SK-N-SH treated with all-trans-retinoic acid at 6 μM for 48 hours (cell line): Measurements from ENCODE around the gene RASD1.

Experiments used
- ATAC-seq: fragments of 200-7000 bp; cut with Tn5 transposase; 3 replicates; pipeline ENCODE4 v1.9.1; 2020; ENCODE audit warnings: mild to moderate bottlenecking, moderate library complexity
- BACH2 ChIP-seq: fragments of 250-450 bp; sonication (Bioruptor Pico); IDR thresholded peaks from 2 replicates; pipeline ENCODE4 v1.9.0; 2021; ENCODE audit warnings: mild to moderate bottlenecking, borderline replicate concordance
- CSDC2 ChIP-seq: fragments of 250-450 bp; sonication (Bioruptor Pico); IDR thresholded peaks from 2 replicates; pipeline ENCODE4 v1.5.0; 2020; ENCODE audit warnings: mild to moderate bottlenecking, moderate library complexity
- CSRNP3 ChIP-seq: fragments of 250-450 bp; sonication (Bioruptor Pico); IDR thresholded peaks from 2 replicates; pipeline ENCODE4 v1.5.1; 2021; ENCODE audit warnings: mild to moderate bottlenecking, moderate library complexity
- ISL1 ChIP-seq: fragments of 250-450 bp; sonication (Bioruptor Pico); IDR thresholded peaks from 2 replicates; pipeline ENCODE4 v2.1.2; 2022; ENCODE audit warnings: mild to moderate bottlenecking, moderate library complexity
- OSR1 ChIP-seq: fragments of 250-450 bp; sonication (Bioruptor Pico); IDR thresholded peaks from 2 replicates; pipeline ENCODE4 v1.8.0; 2022; ENCODE audit warnings: moderate library complexity, mild to moderate bottlenecking, inconsistent platforms
- PATZ1 ChIP-seq: fragments of 250-450 bp; sonication (Bioruptor Pico); IDR thresholded peaks from 2 replicates; pipeline ENCODE4 v1.8.0; 2020; ENCODE audit warnings: mild to moderate bottlenecking, moderate library complexity, borderline replicate concordance
- POU6F1 ChIP-seq: fragments of 250-450 bp; sonication (Bioruptor Pico); IDR thresholded peaks from 2 replicates; pipeline ENCODE4 v1.8.0; 2021; ENCODE audit warnings: low read depth, mild to moderate bottlenecking, moderate library complexity, borderline replicate concordance
- RARB ChIP-seq: fragments of 250-450 bp; sonication (Bioruptor Pico); IDR thresholded peaks from 2 replicates; pipeline ENCODE4 v1.8.0; 2021; ENCODE audit warnings: mild to moderate bottlenecking, moderate library complexity
- TOX ChIP-seq: fragments of 250-450 bp; sonication (Bioruptor Pico); IDR thresholded peaks from 2 replicates; pipeline ENCODE4 v1.8.0; 2021; ENCODE audit warnings: mild to moderate bottlenecking, moderate library complexity, borderline replicate concordance
- TSHZ2 ChIP-seq: fragments of 250-450 bp; sonication (Bioruptor Pico); IDR thresholded peaks from 2 replicates; pipeline ENCODE4 v1.5.0; 2020; ENCODE audit warnings: mild to moderate bottlenecking, moderate library complexity
- ZC3H10 ChIP-seq: fragments of 250-450 bp; sonication (Bioruptor Pico); IDR thresholded peaks from 2 replicates; pipeline ENCODE4 v1.5.1; 2021; ENCODE audit warnings: mild to moderate bottlenecking, moderate library complexity
- ZFP3 ChIP-seq: fragments of 250-450 bp; sonication (Bioruptor Pico); IDR thresholded peaks from 2 replicates; pipeline ENCODE4 v1.5.0; 2020; ENCODE audit warnings: mild to moderate bottlenecking, moderate library complexity
- ZNF565 ChIP-seq: fragments of 450-650 bp; formaldehyde crosslinking; conservative IDR thresholded peaks from 2 replicates; pipeline ENCODE4 v1.5.0; 2020; ENCODE audit warnings: low read depth, mild to moderate bottlenecking, moderate library complexity
- ZNF70 ChIP-seq: fragments of 450-650 bp; formaldehyde crosslinking; IDR thresholded peaks from 2 replicates; pipeline ENCODE4 v1.5.0; 2020; ENCODE audit warnings: mild to moderate bottlenecking, moderate library complexity
- ZNF8 ChIP-seq: fragments of 450-650 bp; formaldehyde crosslinking; IDR thresholded peaks from 2 replicates; pipeline ENCODE4 v1.5.0; 2020; ENCODE audit warnings: mild to moderate bottlenecking, moderate library complexity
- TF ChIP-seq, protein P1 (sequence below): fragments of 250-450 bp; sonication (Bioruptor Pico); IDR thresholded peaks from 2 replicates; pipeline ENCODE4 v1.5.1; 2020; ENCODE audit warnings: low read depth, mild to moderate bottlenecking, moderate library complexity

Gene RASD1

GRCh38 chr17:17494870-17495535 is 1.2 kb downstream of the RASD1 start:
- no peak for ATAC-seq
- TF ChIP-seq ZFP3 (CRISPR knock-in tag) (no peak), ZNF8 (CRISPR knock-in tag) (no peak)
- TF ChIP-seq, protein P1, sequence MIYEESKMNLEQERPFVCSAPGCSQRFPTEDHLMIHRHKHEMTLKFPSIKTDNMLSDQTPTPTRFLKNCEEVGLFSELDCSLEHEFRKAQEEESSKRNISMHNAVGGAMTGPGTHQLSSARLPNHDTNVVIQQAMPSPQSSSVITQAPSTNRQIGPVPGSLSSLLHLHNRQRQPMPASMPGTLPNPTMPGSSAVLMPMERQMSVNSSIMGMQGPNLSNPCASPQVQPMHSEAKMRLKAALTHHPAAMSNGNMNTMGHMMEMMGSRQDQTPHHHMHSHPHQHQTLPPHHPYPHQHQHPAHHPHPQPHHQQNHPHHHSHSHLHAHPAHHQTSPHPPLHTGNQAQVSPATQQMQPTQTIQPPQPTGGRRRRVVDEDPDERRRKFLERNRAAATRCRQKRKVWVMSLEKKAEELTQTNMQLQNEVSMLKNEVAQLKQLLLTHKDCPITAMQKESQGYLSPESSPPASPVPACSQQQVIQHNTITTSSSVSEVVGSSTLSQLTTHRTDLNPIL (CRISPR knock-in tag) = no peak
- TF ChIP-seq, all 23 proteins: peak for 0

DNA sequence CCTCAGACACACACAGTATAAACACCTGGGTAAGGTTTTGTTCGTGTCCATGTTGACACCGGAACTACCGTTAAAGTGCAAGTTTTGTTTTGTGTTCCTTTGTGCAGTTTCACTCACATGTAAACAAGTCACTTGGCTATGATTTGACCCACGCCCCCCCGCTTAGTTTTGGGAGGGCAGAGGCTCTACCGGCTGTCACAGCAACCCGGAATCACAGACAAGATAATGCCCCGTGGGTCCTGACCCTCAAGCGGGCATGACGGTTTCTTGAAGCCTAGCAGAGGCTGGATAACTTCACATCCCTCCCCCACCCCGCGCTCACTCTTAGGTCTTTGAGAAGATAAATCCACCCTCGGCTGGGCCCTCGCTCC is 1.7 kb downstream of the RASD1 start:
- ATAC-seq = no peak

GRCh38 chr17:17493986-17494466 is 2.2 kb downstream of the RASD1 start:
- no peak for TF ChIP-seq ZNF8 (CRISPR knock-in tag)
- TF ChIP-seq ISL1 (CRISPR knock-in tag) = no peak
- TF ChIP-seq ZFP3 (CRISPR knock-in tag) = no peak
- TF ChIP-seq OSR1 (CRISPR knock-in tag) = no peak
- TF ChIP-seq CSRNP3 (CRISPR knock-in tag) = no peak
- ATAC-seq = no peak

More for the DNA sequence above, 1.7 kb downstream of the RASD1 start:
- TF ChIP-seq TOX (CRISPR knock-in tag) (no peak), POU6F1 (no peak), TSHZ2 (CRISPR knock-in tag) (no peak), PATZ1 (no peak), ZNF70 (no peak), BACH2 (no peak), RARB (CRISPR knock-in tag) (no peak)
- TF ChIP-seq, all 23 proteins: peak for 0

DNA sequence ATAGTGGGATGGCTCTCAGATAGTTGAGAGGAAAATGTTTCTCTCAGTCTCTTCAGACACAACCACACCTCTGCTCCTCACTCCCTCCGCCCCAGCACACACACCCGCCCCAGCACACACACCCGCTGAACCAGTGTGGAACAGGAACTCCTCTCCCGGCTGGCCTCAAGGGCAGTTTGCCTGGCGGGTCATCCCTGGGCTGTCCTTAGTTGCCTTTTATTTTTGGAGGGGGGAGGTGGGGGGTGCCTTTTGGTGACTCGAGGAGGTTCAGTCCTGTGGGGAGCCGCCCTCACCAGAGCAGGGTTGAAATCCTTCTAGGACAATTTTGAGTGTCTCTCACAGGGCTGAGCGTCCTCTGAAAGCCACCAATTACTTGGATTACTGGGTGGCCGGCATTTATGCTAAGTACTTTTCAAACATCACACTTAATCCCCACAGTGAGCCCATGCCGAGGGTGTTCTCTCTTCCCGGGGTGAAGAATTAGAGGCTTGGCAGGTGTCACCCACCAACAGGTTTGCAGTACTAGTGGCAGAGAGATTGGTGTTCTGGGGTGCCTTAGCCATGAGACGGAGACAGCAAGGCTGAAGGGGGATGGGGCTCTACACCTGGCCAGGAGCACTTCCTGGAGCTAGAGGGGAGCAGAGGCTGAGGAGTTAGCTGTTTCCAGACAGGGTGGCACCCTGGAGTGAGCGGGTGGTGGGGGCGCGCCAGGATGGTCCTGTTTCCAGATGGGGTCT is 2.8 kb downstream of the RASD1 start:
- TF ChIP-seq ZNF565 (no peak), ZFP3 (CRISPR knock-in tag) (no peak), CSDC2 (no peak), ZC3H10 (no peak), OSR1 (CRISPR knock-in tag) (no peak)
- TF ChIP-seq, protein P1 (CRISPR knock-in tag) = no peak
- no peak for ATAC-seq
